KMS-11 (cell line): Measurements from ENCODE around the gene THOP1.

Source experiments
- H2AFZ ChIP-seq: fragments of 200-600 bp; sonication (generic); 2 replicates; pipeline ENCODE4 v1.6.1; 2016; ENCODE audit warnings: antibody characterized with exemption, mixed run types, low read depth
- H3K27ac ChIP-seq: fragments of 200-600 bp; sonication (generic); 2 replicates; pipeline ENCODE4 v1.6.1; 2016; ENCODE audit warnings: mild to moderate bottlenecking, mixed run types
- H3K27me3 ChIP-seq: fragments of 200-600 bp; sonication (generic); 2 replicates; pipeline ENCODE4 v1.6.1; 2017; ENCODE audit warnings: mild to moderate bottlenecking, low read depth, mixed run types, moderate library complexity; ENCODE audit not compliant: insufficient read depth
- H3K36me3 ChIP-seq: fragments of 200-600 bp; sonication (generic); 2 replicates; pipeline ENCODE4 v1.6.1; 2017; ENCODE audit warnings: mild to moderate bottlenecking, mixed run types; ENCODE audit not compliant: insufficient read depth
- H3K4me1 ChIP-seq: fragments of 200-600 bp; sonication (generic); 2 replicates; pipeline ENCODE4 v1.6.1; 2016; ENCODE audit warnings: mild to moderate bottlenecking, low read depth, mixed run types; ENCODE audit not compliant: poor library complexity, severe bottlenecking
- H3K4me2 ChIP-seq: fragments of 200-600 bp; sonication (generic); 2 replicates; pipeline ENCODE4 v1.7.0; 2016; ENCODE audit warnings: mild to moderate bottlenecking, mixed run types
- H3K4me3 ChIP-seq: fragments of 200-600 bp; sonication (generic); IDR thresholded peaks from 2 replicates; pipeline ENCODE4 v1.6.1; 2017; ENCODE audit warnings: low read depth, low read length, mixed read lengths; ENCODE audit not compliant: insufficient read depth
- H3K79me2 ChIP-seq: fragments of 200-600 bp; sonication (generic); 2 replicates; pipeline ENCODE4 v1.6.1; 2016; ENCODE audit warnings: low read depth, mixed run types; ENCODE audit not compliant: insufficient read depth
- H3K9ac ChIP-seq: fragments of 200-600 bp; sonication (generic); 2 replicates; pipeline ENCODE4 v1.6.1; 2016; ENCODE audit warnings: mild to moderate bottlenecking, mixed run types
- H4K20me1 ChIP-seq: fragments of 200-600 bp; sonication (generic); 2 replicates; pipeline ENCODE4 v1.6.1; 2016; ENCODE audit warnings: mild to moderate bottlenecking, mixed run types; ENCODE audit not compliant: insufficient read depth
- CTCF ChIP-seq: fragments of 200-600 bp; sonication (generic); conservative IDR thresholded peaks from 2 replicates; pipeline ENCODE4 v1.6.1; 2017; ENCODE audit warnings: low read depth, mild to moderate bottlenecking, antibody characterized with exemption, low read length, moderate library complexity, mixed read lengths

THOP1 gene

GRCh38 chr19:2863816-2864215, 78.5 kb downstream of the THOP1 start:
- Histone ChIP-seq H3K9ac (no peak overlapping the region), H3K4me2 (no peak overlapping the region), H4K20me1 (no peaks in the 10 kb centered on the region), H3K4me1 (no peaks in the 10 kb centered on the region), H3K27me3 (peaks cover 53% of the 10 kb centered on the region), H2AFZ (no peak overlapping the region), H3K27ac (no peak overlapping the region), H3K79me2 (no peaks in the 10 kb centered on the region), H3K36me3 (no peaks in the 10 kb centered on the region), H3K4me3 (no peak overlapping the region)
- no peak for TF ChIP-seq CTCF
